GM10266 (cell line): ENCODE data around the gene DGKB.

ENCODE experiments used
- DNase-seq: peaks from one replicate; pipeline ENCODE4 v3.0.0; 2012; ENCODE audit errors: extremely low spot score
- CTCF ChIP-seq: IDR thresholded peaks from 2 replicates; pipeline ENCODE4 v1.5.1; 2012; ENCODE audit warnings: mild to moderate bottlenecking, low read depth; ENCODE audit not compliant: control insufficient read depth, insufficient read depth; ENCODE audit errors: missing control alignments

Gene DGKB

GRCh38 chr7:14841086-14841485, 61.5 kb downstream of the DGKB start:
- no peak for TF ChIP-seq CTCF
- no peak for DNase-seq

GRCh38 chr7:14839307-14839706, 63.2 kb downstream of the DGKB start:
- no peak for DNase-seq
- no peak for TF ChIP-seq CTCF

GRCh38 chr7:14837216-14837615, 65.3 kb downstream of the DGKB start:
- TF ChIP-seq CTCF, result no peak
- no peak for DNase-seq

GRCh38 chr7:14836571-14837189, 65.9 kb downstream of the DGKB start:
- no peak for TF ChIP-seq CTCF
- DNase-seq, result no peak

- no peak for TF ChIP-seq CTCF
- DNase-seq, result no peak
Measured at GRCh38 chr7:14836006-14836405, 66.5 kb downstream of the DGKB start.

- TF ChIP-seq CTCF, result no peak
- no peak for DNase-seq
Measured at GRCh38 chr7:14835384-14835783, 67.2 kb downstream of the DGKB start.

GRCh38 chr7:14834883-14835282, 67.7 kb downstream of the DGKB start:
- DNase-seq, result no peak
- no peak for TF ChIP-seq CTCF
